ENCODE measurements around the gene CD320. TPM values are rescaled to one million over a fixed set of nuclear protein-coding genes. Genes with fewer than 3 reads are reported as not detected.

The CD320 gene
- polyA plus RNA-seq, 2 of the 4 experiments (the other 2 are of a cell fraction) = 28.8 to 54.1 TPM

GRCh38 chr19:8308891-8309291 lies 733 bp upstream of the CD320 start (continued):
- no peak for TF ChIP-seq RCOR1 (IDR thresholded peaks at IDR 0.05; ENCODE audit: low read depth, low read length)
- no peak for TF ChIP-seq FOSL2 (IDR thresholded peaks at IDR 0.05)
- TF ChIP-seq FOSL2 (CRISPR knock-in tag; IDR thresholded peaks at IDR 0.05) = no peak
- no peak for TF ChIP-seq NPAS2 (CRISPR knock-in tag; IDR thresholded peaks at IDR 0.05; ENCODE audit: borderline replicate concordance)
- no peak for TF ChIP-seq PHF8 (IDR thresholded peaks at IDR 0.05; ENCODE audit: borderline replicate concordance, low read depth)

- Histone ChIP-seq H3K27ac (peak overlapping the region; percentile 79 to 92), H3K4me3 (peak overlapping the region; percentile 53), H3K4me2 (peak overlapping the region; percentile 95), H3K4me1 (peaks cover 20% of the 10 kb centered on the region), H3K9me3 (no peaks in the 10 kb centered on the region)
- CTCF ChIA-PET = no interaction called here
- no peak for DNase-seq (ENCODE audit: low read depth in 1 of 2, low spot score in 1 of 2)
- FAIRE-seq = no peak
- TF ChIP-seq TP53 (CRISPR knock-in tag; IDR thresholded peaks at IDR 0.05) (no peak), CHD2 (IDR thresholded peaks at IDR 0.05; ENCODE audit: low read length, partially characterized antibody) (no peak)
- WGBS (ENCODE audit: missing lambda C conversion rate) = 18% methylated on average over 20 of the region's 24 CpGs
- peak; percentile 31 to 48; a peak in 5 of 6 replicates for ATAC-seq
- POLR2A ChIA-PET = interaction anchor here (0.7 kb wide), 1 partner anchor 219 kb away, joined by 5 read pairs; no protein-coding TSS in a partner anchor
Measured at GRCh38 chr19:8307400-8307964, 676 bp downstream of the CD320 start.

GRCh38 chr19:8306235-8307054 lies 1.7 kb downstream of the CD320 start:
- Histone ChIP-seq H3K9me3 (no peaks in the 10 kb centered on the region), H3K27ac (no peak overlapping the region; a peak in 1 of 6 replicates), H3K4me2 (peak overlapping the region; percentile 95), H3K4me1 (peaks cover 20% of the 10 kb centered on the region), H3K4me3 (no peak overlapping the region)
- POLR2A ChIA-PET = no interaction called here
- CTCF ChIA-PET = no interaction called here
- WGBS (ENCODE audit: missing lambda C conversion rate) = 89% methylated on average over 10 of the region's 17 CpGs
- DNase-seq (ENCODE audit: low read depth in 1 of 2, low spot score in 1 of 2) = no peak
- TF ChIP-seq E2F6 (IDR thresholded peaks at IDR 0.05; ENCODE audit: borderline replicate concordance, low read depth) = no peak
- no peak for TF ChIP-seq ESRRA (IDR thresholded peaks at IDR 0.05; ENCODE audit: borderline replicate concordance, low read length)
- TF ChIP-seq JUN (IDR thresholded peaks at IDR 0.05) = no peak
- no peak for TF ChIP-seq MAX (IDR thresholded peaks at IDR 0.05)
- TF ChIP-seq ZFP36 (IDR thresholded peaks at IDR 0.05; ENCODE audit: borderline replicate concordance, partially characterized antibody) = no peak
- TF ChIP-seq CHD2 (IDR thresholded peaks at IDR 0.05; ENCODE audit: low read length, partially characterized antibody) = no peak
- TF ChIP-seq NPAS2 (CRISPR knock-in tag; IDR thresholded peaks at IDR 0.05; ENCODE audit: borderline replicate concordance) = no peak
- TF ChIP-seq CTCF (IDR thresholded peaks at IDR 0.05) = no peak
- no peak for TF ChIP-seq SMC3 (IDR thresholded peaks at IDR 0.05)
- TF ChIP-seq KDM5A (IDR thresholded peaks at IDR 0.05) = no peak
- no peak for TF ChIP-seq HDAC2 (IDR thresholded peaks at IDR 0.05)
- no peak for ATAC-seq
- no peak for FAIRE-seq

GRCh38 chr19:8305798-8306197 lies 2.4 kb downstream of the CD320 start:
- no peak overlapping the region for H3K27ac ChIP-seq
- peaks cover 20% of the 10 kb centered on the region for H3K4me1 ChIP-seq
- no peaks in the 10 kb centered on the region for H3K9me3 ChIP-seq
- no peak overlapping the region for H3K4me2 ChIP-seq
- H3K4me3 ChIP-seq = no peak overlapping the region
- ATAC-seq = no peak
- 68% methylated on average over 4 of the region's 4 CpGs for WGBS (ENCODE audit: missing lambda C conversion rate)
- no peak for DNase-seq (ENCODE audit: low read depth in 1 of 2, low spot score in 1 of 2)
- TF ChIP-seq PHF8 (IDR thresholded peaks at IDR 0.05; ENCODE audit: borderline replicate concordance, low read depth) = no peak
- TF ChIP-seq KDM1A (IDR thresholded peaks at IDR 0.05; ENCODE audit: low read depth) = no peak
- CTCF ChIA-PET = interaction anchor here (0.6 to 0.9 kb wide), 2 partner anchors 36 to 148 kb away, joined by 3 read pairs; no protein-coding TSS in a partner anchor
- POLR2A ChIA-PET = no interaction called here
- FAIRE-seq = no peak

All from A549 (cell line).